ENCODE measurements around the gene SUB1.

- no peak for TF ChIP-seq CTCF (IDR thresholded peaks at IDR 0.05)
- no peak for TF ChIP-seq POLR2A (IDR thresholded peaks at IDR 0.05)
These were observed 7.0 kb upstream of the SUB1 start for GRCh38 chr5:32578363-32578762.
